IPS-15b (cell line): ENCODE measurements around the gene SIRT2.
A peak's percentile ranks its signal among the peaks of the same experiment; 100 is the strongest.
"Not testable (repeated sequence)": the region's sequence is repeated elsewhere in the genome, so short reads cannot be mapped to it uniquely, and the experiment has no call there.

Source experiments
- H3K27me3 ChIP-seq: one replicate; pipeline ENCODE4 v1.6.1; 2013; ENCODE audit warnings: low read length; ENCODE audit not compliant: control insufficient read depth, insufficient read depth
- H3K36me3 ChIP-seq: one replicate; pipeline ENCODE4 v1.6.1; 2013; ENCODE audit warnings: low read length; ENCODE audit not compliant: control insufficient read depth, insufficient read depth
- H3K4me1 ChIP-seq: one replicate; pipeline ENCODE4 v1.6.1; 2013; ENCODE audit warnings: mild to moderate bottlenecking, low read length; ENCODE audit not compliant: control insufficient read depth, insufficient read depth
- H3K4me3 ChIP-seq: one replicate; pipeline ENCODE4 v1.5.1; 2013; ENCODE audit warnings: low read depth, low read length
- H3K9ac ChIP-seq: one replicate; pipeline ENCODE4 v1.6.1; 2013; ENCODE audit warnings: low read depth, mild to moderate bottlenecking, low read length
- H3K9me3 ChIP-seq: one replicate; pipeline ENCODE4 v1.6.1; 2013; ENCODE audit warnings: mild to moderate bottlenecking, low read length; ENCODE audit not compliant: control insufficient read depth, insufficient read depth

The SIRT2 gene

DNA sequence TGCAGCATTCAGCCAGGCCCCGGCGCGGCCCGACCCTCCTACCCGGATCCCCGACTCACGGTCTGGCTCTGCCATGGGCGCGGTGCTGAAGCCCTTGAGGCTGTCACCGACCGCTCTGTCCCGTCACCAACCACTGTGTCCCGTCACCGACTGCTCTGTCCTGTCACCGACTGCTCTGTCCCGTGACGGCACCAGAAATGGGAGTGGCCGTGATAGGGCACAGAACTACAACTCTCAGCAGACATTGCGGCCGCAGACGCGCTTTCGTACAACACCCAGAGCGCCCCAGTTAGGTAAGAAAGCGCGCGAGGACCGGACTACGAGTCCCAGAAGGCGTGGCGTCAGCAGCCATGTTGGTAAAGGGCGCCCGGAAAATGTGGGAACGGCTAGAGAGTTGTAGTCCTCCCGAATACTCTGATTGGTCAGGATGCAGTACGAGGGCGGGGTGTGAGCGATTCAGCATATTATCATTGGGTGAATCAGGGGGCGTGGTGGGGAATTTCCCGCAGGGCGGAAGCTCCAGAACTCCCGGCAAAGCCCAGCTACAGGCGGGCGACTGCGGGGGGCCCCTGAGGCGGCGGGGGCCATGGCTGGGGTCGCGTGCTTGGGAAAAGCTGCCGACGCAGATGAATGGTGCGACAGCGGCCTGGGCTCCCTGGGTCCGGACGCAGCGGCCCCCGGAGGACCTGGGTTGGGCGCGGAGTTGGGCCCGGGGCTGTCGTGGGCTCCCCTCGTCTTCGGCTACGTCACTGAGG, at the start of gene SIRT2, which contains the start of gene NFKBIB:
SIRT2 (minus strand) TSS at position 172 of the 755 bp plus-strand sequence; CDS start at position 75, 97 bp downstream.
NFKBIB (plus strand) TSS at position 523 of the 755 bp plus-strand sequence; CDS start at position 587, 64 bp downstream.
- Histone ChIP-seq H3K4me3 (peak within 1 kb of the TSS; percentile 85), H3K9ac (no peak within 1 kb of the TSS), H3K9me3 (no peaks in the 10 kb centered on the region), H3K27me3 (peaks cover 14% of the 10 kb centered on the region), H3K4me1 (peaks cover 6% of the 10 kb centered on the region), H3K36me3 (peaks cover 1% of the 10 kb centered on the region)

DNA sequence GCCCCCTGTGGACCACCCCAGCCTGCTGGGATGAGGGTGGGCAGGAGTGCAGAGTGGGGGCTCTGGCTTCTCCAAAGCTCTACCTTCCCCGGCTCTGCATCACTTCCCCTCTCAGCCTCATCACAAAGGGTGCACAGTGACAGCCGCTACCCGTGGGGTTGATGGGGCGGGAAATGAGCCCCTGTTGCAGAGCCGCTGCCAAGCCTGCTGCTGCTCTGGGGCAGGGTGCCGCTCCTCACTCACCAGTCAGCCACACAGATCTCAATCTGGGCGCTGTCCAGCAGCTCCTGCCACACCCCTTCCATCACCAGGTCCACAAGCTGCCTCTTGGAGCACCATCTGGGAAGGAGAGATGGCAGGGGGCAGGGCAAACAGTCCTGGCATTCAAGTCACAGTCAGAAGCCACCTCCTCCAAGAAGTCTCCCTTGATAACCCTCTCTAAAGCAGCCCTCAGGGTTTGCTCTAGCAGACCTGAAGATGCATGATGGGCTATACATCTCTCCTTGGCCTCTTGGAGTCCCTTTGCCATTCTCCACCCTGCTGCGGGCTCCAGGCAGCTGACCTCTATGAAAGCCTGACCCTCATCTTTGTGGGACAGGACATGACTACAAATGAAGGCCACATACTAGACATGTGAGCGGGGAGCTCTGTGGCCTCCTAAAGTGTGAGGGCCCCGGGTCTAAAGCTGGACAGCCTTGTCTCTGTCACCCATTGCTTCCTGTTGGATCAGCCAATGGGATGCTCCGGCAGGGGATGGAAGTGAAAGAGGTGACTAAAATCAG, 47.0 kb upstream of the SIRT2 start:
- Histone ChIP-seq H3K27me3 (peaks cover 3% of the 10 kb centered on the region), H3K4me1 (no peaks in the 10 kb centered on the region), H3K4me3 (no peak overlapping the region), H3K36me3 (peaks cover 6% of the 10 kb centered on the region), H3K9me3 (no peaks in the 10 kb centered on the region), H3K9ac (no peak overlapping the region)

DNA sequence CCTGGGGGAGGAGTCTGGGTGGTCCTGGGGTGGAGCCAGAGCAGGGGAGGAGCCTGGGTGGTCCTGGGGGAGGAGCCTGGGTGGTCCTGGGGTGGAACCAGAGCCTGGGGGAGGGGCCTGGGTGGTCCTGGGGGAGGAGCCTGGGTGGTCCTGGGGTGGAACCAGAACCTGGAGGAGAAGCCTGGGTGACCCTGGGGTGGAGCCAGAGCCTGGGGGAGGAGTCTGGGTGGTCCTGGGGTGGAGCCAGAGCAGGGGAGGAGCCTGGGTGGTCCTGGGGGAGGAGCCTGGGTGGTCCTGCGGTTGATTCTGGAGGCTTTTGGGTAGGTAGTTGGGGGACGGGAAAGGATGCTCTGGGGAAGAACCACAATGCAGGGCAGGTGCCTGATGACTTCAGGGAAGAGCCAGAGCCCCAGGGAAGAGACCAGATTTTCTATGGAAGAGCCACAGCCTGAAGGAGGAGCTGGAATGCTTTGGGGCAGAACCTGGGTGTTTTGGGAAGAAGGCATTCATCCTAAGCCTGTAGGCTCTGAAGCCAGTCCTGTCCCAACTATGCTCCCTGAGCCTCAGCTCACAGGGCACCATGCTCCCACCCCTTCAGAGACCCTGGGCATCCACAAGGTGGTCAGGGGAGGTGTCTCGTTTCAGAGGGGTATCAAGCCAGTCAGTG, 46.3 kb upstream of the SIRT2 start:
- Histone ChIP-seq H3K27me3 (peaks cover 3% of the 10 kb centered on the region), H3K36me3 (peaks cover 6% of the 10 kb centered on the region), H3K4me1 (no peaks in the 10 kb centered on the region), H3K9ac (no peak overlapping the region), H3K4me3 (no peak overlapping the region), H3K9me3 (no peaks in the 10 kb centered on the region)

DNA sequence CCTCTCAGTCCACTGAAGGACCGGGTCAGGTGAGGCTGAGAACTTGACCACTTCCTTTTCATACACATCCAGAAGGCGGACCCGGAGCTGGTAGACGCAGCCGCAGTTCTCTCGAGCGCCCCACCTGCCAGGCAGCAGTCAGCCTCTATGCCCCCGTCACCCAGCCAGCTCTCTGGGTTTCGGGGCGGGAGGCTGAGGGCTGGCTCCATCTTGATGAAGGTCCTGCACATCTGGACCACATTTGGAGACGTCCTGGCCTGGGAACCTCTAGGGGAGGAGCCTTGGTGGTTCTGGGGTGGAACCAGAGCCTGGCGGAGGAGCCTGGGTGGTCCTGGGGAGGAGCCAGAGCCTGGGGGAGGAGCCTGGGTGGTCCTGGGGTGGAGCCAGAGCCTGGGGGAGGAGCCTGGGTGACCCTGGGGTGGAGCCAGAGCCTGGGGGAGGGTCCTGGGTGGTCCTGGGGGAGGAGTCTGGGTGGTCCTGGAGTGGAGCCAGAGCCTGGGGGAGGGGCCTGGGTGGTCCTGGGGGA, 45.6 kb upstream of the SIRT2 start:
- Histone ChIP-seq H3K4me3 (no peak overlapping the region), H3K9me3 (no peaks in the 10 kb centered on the region), H3K27me3 (peaks cover 2% of the 10 kb centered on the region)

DNA sequence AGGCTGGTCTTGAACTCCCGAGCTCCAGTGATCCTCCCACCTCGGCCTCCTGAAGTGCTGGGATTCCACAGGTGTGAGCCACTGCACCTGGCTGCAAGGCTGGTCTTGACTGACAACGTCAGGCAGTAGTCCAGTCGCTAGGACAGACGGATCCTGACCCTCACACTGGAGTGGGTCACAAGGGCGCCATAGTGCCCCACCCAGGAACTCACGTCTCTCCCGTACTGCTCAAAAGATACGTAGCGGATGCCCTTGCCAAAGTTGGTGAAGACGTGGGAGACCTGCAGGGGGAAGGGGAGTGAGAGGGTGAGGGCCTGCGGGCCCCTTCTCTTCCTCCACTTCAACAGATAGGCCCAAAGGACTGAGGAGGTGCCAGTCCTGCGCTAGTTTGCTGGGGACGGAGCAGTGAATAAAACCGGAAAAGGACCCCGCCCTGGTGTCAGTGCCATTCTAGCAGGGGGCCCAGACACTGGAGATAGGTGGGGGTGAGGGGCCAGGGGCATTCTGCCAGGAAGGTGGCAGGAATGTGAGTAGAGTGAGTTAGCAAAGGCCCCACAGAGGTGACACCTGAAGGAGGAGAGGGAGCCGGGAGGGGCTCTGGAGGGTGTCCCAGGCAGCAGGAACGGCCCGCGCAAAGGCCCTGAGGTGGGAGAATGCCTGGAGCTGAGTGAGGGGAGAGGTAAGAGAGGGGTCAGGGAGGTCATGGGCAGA, 43.2 kb upstream of the SIRT2 start:
- Histone ChIP-seq H3K9me3 (no peaks in the 10 kb centered on the region), H3K36me3 (peaks cover 6% of the 10 kb centered on the region), H3K27me3 (peaks cover 5% of the 10 kb centered on the region), H3K9ac (no peak overlapping the region), H3K4me1 (no peaks in the 10 kb centered on the region), H3K4me3 (no peak overlapping the region)

More for the DNA sequence above, 45.6 kb upstream of the SIRT2 start:
- peaks cover 6% of the 10 kb centered on the region for H3K36me3 ChIP-seq
- no peaks in the 10 kb centered on the region for H3K4me1 ChIP-seq
- no peak overlapping the region for H3K9ac ChIP-seq

DNA sequence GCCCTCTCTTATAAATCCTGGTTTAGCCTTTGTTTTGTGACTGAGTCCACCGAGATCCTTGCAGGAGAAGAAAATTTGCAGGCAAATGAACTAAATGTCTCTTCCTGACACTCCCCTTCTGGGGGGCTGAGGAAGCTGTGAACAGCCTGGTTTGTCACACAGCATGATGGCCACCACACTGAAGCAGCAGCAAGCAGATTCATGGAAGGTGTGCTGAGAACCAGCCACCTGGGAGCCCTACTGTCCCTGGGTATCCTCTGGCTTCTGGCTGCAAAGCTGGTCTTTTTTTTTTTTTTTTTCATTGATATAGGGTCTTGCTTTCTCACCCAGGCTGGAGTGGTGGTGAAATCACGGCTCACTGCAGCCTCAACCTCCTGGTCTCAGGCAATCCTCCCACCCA, 42.6 kb upstream of the SIRT2 start:
- Histone ChIP-seq H3K9ac (no peak overlapping the region), H3K4me1 (no peaks in the 10 kb centered on the region), H3K9me3 (no peaks in the 10 kb centered on the region), H3K4me3 (no peak overlapping the region), H3K36me3 (peaks cover 5% of the 10 kb centered on the region), H3K27me3 (peaks cover 8% of the 10 kb centered on the region)

DNA sequence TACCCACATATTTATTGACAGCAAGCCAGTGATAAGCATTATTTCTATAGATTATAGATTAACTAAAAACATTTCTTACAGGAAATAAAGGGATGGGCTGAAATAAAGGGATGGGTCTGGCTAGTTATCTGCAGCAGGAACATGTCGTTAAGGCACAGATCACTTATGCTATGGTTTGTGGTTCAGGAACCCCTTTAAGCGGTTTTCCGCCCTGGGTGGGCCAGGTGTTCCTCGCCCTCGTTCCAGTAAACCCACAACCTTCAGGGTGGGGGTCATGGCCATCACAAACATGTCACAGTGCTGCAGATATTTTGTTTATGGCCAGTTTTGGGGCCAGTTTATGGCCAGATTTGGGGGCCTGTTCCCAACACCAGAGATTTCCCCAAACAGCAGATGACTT, 42.0 kb upstream of the SIRT2 start:
- not testable (repeated sequence) for H3K9ac ChIP-seq, H3K27me3 ChIP-seq, H3K4me3 ChIP-seq, H3K4me1 ChIP-seq, H3K36me3 ChIP-seq, H3K9me3 ChIP-seq

DNA sequence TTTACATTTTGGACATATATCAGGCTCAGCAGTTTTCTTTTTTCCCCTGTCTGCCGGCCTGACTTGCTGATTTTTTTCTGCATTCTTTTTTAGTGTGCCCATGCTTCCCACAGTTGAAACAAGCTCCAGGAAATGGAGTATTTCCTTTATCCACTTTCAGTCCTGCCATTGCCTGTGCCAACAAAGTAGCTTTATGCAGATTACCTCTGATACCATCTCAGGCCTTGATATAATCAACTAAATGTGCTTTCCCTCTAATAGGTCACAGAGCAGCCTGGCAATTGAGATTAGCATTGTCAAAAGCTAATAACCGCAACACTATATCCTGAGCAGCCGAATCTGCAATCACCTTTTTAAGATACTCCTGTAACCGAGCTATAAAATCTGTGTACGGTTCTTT, 40.5 kb upstream of the SIRT2 start:
- Histone ChIP-seq H3K36me3 (peaks cover 4% of the 10 kb centered on the region), H3K4me3 (no peak overlapping the region), H3K9me3 (no peaks in the 10 kb centered on the region), H3K9ac (no peak overlapping the region), H3K27me3 (peaks cover 8% of the 10 kb centered on the region), H3K4me1 (no peaks in the 10 kb centered on the region)

DNA sequence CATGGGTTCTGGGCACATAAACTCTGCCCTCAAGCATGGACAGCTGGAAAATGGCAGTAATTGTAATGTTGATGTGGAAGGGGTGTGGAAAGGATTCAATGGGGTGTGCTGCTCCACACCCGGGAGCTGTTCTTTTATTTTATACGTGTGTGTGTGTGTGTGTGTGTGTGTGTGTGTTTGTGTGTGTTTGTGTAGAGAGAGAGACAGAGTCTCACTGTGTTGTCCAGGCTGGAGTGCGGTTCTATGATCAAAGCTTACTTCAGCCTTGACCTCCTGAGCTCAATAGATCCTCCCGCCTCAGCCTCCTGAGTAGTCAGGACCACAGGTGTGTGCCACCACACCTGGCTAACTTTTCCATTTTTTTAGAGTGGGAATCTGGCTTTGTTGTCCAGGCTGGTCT, 34.1 kb upstream of the SIRT2 start:
- Histone ChIP-seq H3K9me3 (peaks cover 3% of the 10 kb centered on the region), H3K4me3 (no peak overlapping the region), H3K27me3 (peaks cover 2% of the 10 kb centered on the region), H3K9ac (no peak overlapping the region), H3K4me1 (no peaks in the 10 kb centered on the region), H3K36me3 (peaks cover 23% of the 10 kb centered on the region)

DNA sequence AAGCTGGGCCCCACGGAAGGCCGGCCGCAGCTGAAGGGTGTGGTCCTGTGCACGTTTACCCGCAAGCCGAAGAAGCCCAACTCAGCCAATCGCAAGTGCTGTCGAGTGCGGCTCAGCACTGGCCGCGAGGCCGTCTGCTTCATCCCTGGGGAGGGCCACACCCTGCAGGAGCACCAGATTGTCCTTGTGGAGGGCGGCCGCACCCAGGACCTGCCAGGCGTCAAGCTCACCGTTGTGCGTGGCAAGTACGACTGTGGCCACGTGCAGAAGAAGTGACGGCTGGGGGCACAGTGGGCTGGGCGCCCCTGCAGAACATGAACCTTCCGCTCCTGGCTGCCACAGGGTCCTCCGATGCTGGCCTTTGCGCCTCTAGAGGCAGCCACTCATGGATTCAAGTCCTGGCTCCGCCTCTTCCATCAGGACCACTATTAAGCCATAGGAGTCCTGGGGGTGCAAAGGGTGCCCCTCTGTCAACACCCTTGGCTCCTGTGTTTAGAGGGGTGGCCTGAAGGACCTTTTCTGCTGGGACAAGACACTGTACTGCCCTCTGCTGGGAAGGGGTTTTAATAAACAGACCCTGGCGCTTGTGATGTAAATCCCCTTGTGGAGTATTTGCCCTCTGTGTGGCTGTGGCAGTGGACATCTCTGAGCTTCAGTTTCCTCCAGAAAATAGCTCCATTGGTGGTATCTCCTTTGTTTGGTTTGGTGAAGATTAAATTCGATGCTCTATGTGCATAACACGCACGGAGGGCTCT, 33.2 kb upstream of the SIRT2 start:
- Histone ChIP-seq H3K4me1 (no peaks in the 10 kb centered on the region), H3K9ac (no peak overlapping the region), H3K36me3 (peaks cover 28% of the 10 kb centered on the region), H3K9me3 (peaks cover 3% of the 10 kb centered on the region), H3K4me3 (no peak overlapping the region), H3K27me3 (peaks cover 2% of the 10 kb centered on the region)

DNA sequence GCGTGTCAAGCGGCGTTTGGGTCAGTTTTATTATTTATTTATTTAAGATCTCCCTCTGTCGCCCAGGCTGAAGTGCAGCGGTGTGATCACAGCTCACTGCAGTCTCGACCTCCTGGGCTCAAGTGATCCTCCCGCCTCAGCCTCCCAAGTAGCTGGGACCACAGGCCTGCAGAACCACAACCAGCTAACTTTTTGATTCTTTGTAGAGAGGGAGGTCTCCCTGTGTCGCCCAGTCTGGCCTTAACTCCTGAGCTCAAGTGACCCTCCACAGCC, 32.0 kb upstream of the SIRT2 start:
- Histone ChIP-seq H3K27me3 (no peaks in the 10 kb centered on the region), H3K9me3 (peaks cover 3% of the 10 kb centered on the region), H3K9ac (no peak overlapping the region), H3K4me1 (no peaks in the 10 kb centered on the region), H3K4me3 (peak overlapping the region; percentile 92), H3K36me3 (peaks cover 30% of the 10 kb centered on the region)
